GM21360 (cell line): Measurements from ENCODE around the gene MEG3.
"Not testable (repeated sequence)": the region's sequence is repeated elsewhere in the genome, so short reads cannot be mapped to it uniquely, and the experiment has no call there.

ENCODE experiments used
- ATAC-seq: cut with Tn5 transposase; IDR thresholded peaks from one replicate; pipeline ENCODE4 v1.9.1; 2021; ENCODE audit warnings: mild to moderate bottlenecking, moderate library complexity; ENCODE audit not compliant: unreplicated experiment

MEG3 gene

DNA sequence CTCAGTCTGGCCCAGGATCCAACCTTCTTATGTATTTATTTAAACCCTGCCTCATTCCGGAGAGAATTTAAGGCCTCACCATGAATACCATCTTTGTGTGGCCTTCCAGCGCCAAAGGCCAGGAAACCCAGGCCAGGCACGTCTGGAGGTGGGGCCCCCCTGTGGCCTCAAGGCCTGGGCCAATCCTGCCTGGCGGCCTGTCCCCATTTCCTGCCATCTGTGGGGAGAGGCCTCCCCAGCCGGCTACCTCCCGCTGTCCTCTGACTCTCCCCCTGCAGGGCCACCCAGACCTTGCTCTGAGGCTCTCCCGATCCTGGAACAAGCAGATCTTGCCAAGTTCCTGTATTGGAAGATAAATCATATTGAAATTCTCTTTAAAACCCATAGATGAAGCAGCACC, 37.4 kb upstream of the MEG3 start:
- ATAC-seq, result no peak

DNA sequence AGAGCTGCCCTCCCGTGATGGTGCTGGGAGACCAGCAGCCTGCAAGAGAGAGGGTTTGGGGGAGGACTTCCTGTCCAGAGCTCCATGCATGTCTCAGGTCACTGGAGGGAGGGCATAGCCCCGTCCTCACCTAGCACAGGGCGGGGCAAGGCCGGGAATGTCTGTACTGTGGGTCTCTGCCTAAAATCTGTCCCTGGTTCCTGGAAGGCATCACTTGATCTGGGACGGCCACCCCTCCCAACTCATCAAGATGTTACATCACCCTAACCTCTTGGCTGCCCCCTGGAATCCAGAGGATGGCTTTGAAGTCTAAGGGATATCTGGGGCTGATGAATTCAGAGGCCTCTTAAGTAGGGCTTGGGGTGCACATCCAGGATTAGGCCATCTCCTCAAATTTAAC, 37.0 kb upstream of the MEG3 start:
- no peak for ATAC-seq

DNA sequence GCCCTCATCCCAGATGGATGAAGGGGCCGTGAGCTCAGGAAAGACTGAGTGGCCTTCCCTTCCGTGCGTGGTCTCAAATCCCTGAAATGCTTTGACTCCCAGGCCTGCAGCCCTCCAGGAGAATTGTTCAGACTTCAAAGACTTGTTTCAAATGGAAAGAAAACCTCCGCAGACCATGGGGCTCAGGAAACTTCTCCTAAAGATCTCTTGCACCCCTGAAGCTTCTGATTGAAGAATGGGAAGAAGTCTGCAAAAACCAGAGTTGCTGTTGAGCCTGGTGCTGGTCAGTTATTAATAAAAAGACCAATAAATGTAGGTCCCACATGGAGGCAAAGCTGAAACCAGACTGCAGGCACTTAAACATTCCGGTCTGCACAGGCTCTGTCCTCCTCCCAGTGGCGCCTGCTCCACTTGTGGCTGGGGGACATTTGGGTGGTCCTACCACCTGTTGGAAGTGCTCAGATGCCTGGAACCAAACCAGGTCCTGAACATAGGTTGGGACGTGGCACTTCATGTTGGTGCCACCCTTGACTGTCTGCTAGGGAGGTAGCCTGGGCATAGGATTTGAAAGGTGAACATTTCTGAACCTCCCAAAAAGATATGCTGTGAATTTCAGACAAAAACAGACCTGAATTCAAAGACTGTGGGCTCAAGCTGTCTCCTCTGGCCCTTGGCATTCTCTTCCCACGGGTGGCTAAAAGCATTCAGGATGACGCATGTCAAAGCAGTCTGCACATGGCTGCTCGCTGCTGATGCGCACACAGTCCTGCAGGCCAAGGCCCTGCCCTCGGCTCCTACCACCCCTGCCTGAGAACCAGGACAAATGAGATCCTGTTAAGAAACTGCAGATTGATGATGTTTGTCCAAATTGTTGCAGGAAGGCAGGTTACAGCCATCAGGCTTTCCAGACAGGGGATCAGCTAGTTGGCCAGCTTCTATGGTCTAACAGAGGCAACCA, 36.2 kb upstream of the MEG3 start:
- no peak for ATAC-seq

DNA sequence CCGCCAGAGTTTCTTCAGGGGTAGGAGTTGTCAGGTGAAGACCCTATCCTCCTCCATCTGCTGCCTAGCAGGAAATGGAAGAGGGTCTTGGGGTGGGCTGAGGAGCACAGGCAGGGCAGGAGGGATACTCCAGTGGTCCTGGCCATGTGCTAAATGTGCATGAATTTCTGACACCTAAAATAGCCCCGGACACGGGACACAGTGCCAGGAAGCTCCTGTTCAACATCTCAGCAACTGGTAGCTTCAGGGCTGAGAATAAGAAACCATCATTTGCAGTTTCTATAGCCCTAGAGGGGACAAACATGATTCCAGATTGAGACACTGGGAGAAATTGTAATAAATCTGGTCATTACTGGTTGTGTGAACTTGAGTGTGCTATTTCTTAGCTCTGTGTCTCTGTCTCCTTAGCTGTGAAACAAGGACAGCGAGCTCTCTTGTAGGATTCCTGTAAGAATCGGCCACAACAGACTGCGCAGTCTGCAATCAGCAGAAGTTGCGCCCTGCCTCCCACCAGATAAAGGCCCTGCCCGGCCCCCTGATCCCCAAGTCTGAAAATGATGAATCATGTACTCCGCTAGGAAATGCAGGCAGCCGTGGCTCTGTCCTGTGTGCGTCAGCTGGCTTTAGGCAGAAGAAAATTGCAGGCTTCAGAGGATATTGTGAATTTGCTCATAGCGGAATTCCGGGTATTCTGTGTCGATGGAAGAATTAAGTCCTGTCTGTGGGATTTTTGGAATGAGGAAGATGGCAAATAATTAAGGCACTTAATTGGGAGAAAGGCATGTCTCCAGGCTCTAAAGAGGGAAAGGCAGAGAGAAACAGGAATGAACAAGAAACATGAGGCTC, 35.2 kb upstream of the MEG3 start:
- no peak for ATAC-seq

DNA sequence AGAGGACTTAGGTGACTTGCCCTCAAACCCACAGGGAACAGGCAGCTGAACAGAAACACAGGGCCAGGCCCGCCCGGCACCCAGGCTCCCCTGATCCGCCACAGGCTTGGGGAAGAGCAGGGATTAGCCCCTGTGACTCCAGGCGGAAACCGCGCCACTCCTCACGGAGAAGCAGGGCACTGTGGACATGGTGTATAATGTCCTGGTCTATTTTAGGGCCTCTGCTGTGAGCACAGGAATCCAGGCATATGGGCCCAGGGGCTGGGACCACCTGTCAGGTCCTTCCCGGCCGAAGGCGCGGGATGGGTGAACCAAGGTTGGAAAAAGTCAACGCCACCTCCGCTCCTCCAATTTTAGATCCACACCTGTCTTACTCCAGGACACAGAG, 34.6 kb upstream of the MEG3 start:
- no peak for ATAC-seq

DNA sequence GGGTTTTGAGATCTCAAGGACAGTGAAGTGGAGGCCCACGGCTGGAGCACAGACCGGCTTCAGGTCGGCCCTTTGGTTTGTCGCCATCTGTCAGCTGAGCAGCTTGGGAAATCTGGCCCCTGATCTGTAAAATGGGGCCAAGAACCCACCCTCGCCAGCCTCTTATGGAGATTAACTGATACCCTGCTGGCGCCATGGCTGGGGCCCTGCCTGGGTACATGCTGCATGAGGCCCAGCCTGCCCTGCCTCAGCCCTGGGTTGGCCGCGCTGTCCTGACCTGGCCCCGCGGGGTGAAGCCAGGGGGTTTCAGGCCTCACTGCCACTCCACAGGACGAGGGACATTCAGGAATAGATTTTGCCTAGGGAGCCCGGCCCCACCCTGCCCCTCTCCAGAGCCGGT, 33.9 kb upstream of the MEG3 start:
- ATAC-seq, result no peak

DNA sequence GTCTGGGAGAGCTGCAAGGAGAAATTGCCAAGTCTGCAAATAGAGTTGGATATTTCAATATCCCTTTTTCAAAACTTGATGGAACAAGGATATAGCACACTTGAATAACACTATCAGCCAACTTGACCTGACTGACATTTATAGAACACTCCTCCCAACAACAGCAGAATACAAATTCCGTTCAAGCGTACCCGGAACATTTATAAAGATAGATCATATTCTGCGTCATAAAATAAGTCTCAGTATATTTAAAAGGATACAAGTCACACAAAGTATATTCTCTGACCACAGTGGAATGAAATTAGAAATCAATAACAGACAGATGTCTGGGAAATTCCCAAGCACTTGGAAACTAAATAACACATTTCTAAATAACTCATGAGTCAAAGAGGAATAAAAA, 29.0 kb upstream of the MEG3 start:
- no peak for ATAC-seq

DNA sequence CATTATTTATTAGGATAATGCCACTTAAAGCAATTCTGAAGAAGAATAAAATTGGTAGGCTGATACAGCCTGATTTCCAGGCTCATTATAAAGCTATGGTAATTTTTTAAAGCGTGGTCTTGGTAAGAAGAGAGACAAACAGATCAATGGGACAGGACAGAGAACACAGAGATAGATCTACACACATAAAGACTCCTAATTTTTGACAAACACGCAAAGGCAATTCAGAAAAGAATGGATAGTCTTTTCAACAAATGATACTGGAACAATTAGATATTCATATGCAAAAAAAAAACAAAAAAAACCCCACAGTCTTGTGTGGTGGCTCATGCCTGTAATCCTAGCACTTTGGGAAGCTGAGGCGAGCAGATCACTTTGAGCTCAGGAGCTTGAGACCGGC, 25.9 kb upstream of the MEG3 start:
- ATAC-seq, result no peak

DNA sequence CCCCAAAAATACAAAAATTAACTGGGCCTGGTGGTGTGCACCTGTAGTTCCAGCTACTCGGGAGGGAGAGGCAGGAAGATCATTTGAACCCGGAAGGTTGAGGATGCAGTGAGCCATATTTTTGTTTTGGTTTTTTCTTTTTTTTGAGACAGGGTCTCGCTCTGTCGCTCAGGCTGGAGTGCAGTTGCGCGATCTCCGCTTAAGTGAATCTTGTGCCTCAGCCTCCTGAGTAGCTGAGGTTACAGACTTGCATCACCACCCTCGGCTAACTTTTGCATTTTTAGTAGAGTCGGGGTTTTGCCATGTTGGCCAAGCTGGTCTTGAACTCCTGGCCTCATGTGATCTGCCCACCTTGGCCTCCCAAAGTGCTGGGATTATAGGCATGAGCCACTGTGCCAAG, 24.5 kb upstream of the MEG3 start:
- not testable (repeated sequence) for ATAC-seq

DNA sequence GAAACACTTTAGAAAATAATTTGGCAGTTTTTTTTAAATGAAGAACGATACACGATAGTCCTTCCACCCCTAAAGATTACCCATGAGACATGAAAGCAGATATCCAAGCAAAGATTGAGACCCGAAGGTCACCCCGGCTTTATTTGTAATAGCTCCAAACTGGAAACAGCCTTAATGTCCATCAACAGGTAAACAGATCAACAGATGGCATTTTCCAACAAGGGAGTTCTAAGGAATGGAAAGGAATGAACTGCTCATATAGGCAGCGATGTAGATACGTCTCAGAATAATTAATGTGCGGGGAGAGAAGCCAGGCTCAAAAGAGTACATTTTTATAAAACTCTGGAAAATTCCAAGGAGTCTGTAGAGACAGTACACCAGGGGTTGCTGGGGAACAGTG, 23.7 kb upstream of the MEG3 start:
- no peak for ATAC-seq

DNA sequence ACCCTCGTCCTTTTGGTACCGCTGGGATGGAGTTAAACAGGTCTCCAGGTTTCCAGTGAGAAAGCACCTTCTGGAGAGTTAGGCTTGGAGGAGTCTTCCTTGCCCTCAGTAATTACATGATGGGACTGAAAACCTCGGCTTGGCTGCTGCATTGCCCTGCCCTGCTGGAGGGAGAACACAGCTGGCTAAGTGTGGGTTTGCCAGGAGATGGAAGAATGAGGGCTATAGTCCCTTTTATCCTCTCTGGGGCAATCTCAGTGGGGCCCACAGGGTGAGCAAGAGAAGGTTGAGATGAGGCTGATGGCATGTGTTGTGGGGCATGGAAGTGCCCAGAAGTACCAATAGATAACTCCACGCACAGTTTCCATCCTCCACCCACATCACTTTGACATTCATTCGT, 23.2 kb upstream of the MEG3 start:
- no peak for ATAC-seq

DNA sequence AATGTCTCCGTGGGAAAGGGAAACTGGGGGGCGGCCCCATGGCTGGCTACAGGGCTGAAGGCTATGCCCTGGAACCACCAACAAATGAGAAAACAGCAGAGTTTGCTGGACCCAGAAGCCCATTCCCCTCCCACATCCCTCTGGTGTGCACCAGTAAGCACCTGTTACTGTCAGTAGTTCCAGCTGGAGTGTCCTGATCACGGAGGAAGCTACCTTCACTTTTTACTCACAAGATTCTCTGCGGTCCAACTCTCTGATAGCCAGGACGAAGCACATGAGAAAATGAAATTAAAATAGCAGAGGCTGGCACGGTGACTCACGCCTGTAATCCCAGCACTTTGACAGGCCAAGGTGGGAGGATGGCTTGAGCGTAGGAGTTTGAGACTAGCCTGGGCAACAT, 22.7 kb upstream of the MEG3 start:
- no peak for ATAC-seq

DNA sequence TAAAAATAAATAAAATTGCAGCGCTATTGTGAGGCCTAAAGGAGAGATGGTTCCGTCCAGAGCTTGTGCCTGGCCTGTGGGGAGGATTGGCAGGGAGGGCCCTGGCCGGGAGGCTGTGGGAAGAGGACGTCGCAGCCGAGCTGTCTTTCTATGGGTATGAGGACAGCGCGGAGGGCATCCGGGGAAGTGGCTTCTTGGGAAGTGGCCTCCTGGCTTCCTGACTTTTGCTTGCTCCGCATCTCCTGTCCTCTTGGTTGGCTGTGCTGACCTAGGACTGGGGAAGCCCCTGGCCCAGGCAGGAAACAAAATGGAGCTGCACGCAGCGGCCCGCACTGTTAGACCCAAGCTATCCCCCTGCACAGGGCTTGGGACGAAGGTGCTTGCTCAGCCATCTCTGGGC, 22.2 kb upstream of the MEG3 start:
- no peak for ATAC-seq

DNA sequence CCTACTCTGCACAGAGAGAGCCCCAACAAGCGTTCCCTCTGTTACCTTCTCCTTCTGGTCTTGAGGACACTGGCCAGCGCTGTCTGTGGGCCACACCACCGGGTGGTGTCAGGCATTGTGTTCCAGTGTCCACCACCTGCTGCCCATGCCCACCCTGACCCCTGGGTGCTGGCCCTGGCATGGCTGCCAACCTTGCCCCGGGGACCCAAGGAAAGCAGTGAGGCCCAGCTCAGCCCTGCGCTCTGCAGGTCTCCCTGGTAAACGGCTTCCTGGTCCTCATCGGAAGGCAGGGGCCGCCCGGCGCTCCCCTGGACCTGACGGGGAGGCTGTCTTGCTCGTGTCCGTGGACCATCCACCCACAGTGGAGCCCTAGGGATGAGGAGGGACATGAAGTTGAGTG, 21.8 kb upstream of the MEG3 start:
- ATAC-seq, result no peak

DNA sequence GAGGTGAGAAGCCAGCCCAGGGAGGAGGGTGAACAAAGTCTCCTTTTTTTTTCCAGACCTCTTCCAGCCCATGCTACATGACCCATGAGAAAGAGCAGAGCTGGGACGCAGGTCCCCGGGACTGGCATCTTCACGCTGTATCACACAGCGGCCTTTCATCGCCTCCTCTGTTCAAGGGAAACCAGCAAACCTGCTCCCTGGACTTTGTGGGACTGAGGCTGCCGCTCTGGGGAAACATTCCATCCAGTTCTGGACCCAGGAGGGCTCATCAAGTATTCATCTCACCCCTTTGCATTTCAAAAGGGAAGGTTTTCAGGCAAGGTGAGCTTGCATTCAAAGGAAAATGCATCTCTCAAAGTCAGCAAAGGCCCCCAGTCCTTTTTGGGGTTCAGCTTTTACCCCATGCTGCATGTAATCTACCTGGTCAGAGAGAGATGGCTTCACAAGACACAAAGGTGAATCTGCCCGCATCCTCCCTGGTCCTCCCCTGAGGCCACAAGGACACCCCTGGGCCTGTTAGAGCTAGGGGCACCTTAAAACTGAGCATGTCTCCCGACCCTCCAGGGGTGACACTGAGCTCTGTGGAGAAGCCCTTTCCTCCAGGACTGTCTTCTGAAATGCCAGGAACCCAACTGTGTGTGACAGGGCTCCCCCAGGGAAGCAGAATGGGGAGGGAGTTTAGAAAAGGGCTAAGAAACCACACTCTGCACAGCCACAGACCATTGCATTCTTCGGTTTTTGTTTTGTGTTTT, 21.2 kb upstream of the MEG3 start:
- ATAC-seq, result no peak

DNA sequence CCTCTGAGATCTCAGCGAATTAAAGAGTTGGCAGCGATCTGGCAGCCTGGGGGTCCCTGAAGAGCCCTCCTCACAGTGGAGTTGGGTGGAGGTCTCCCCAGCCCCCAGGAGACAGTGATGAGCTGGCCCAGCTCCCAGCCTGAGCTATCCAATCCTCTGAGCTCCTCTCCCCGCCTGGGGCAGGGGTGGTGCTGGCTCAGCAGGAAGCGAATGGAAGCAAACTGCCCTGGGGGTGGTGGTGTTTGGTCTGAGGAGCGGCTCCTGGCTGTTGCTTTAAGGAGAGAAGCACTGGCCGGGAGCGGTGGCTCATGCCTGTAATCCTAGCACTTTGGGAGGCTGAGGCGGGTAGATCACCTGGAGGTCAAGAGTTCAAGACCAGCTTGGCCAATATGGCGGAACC, 19.5 kb upstream of the MEG3 start:
- no peak for ATAC-seq

DNA sequence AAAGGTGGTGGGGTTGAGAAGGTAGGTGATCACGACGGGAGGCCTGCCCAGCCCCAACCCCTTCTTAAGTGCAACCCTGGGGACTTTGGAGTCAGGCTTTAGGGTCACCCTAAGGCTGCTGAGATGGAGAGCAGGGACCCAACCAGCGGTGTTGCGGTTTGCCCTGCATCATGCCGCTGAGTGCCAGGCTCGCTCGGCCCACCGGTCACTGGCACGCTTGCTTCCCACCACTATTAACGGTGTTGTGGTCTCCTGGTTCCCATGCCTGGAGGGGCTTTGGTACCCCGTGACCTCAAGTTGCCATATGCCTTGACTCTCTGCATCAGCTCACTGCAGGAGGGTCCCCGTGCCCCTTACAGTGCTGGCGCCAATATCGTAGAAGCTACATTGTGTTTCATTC, 18.4 kb upstream of the MEG3 start:
- ATAC-seq, result no peak

DNA sequence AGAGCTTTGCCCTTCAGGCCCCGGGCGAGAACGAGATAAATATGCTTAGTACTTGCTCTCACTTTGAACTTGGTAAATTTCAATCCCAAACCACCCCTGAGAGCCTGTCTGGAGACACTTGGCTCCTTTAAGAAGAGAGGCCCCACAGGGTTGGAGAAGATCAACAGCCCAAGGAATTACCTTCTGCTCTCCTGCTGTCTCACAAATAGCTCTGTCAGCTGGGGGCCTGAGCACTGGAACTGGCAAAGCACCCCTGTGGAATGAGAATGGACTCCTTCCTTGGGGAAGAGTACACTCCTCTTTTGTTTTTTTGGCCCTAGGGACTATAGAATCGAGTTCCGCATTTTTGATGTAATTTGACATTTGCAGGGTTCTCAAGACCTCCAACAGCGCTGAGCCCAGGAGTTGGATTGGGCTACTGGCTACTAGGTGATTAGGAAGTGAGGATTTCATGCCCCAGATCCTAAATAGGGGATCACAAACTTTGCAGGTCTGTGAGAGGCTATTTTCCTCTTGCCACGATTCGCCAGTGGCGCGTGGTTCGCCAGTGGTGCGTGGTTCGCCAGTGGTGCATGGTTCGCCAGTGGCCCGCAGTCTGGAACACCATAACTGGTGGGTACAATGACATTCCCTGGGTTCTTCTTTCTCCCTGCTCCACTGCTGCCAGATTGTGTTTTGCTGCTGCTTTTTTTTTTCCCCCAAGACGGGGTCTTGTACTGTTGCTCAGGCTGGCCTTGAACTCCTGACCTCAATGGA, 17.8 kb upstream of the MEG3 start:
- ATAC-seq, result no peak

DNA sequence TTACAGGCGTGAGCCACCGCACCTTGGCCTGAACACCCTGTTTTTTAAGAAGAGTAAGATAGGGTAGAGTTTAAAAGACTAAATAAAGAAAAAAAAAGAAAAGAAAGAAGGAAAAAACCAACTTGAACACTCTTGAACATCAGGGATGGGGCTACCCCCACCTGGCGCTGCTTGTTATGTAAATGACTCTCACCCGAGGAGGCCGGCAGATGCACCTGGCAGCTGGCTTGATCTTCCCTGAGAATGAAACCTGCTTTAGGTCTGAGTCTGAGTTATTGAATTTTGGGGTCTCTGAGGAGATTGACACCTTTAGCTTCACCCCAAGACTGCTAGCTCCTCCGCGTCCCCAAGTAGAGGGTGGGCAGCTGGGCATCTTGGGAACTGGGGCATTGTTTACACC, 15.5 kb upstream of the MEG3 start:
- ATAC-seq, result no peak

DNA sequence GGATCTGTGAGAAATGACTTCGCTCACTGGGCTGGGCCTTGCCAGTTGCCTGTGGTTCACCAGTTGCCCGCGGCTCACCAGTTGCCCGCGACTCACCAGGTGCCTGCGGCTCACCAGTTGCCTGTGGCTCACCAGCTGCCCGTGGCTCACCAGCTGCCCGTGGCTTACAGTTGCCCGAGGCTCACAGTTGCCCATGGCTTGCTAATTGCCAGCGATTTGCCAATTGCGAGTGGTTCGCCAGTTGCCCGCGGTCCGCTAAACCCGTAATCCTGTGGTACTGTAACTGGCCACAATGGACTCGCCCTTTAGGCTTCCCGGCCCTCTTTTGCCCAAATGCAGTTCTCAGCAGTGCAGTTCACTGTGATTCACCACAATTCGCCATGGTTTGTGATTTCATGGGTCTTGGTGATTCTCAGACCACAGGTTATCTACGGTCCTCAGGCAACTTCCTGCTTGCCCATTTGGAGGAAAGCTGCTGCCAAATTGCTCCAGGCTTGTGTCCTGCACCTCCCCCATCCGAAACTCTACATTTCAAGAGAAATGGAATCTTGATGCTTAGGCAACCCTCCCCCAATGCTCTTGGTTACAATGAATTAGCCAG, 15.0 kb upstream of the MEG3 start:
- no peak for ATAC-seq
